Right lobe of liver (tissue), 6 donors: ENCODE results near the gene BCL11B. TPM values are rescaled to one million over a fixed set of nuclear protein-coding genes. Genes with fewer than 3 reads are reported as not detected.

Experiments
- ATAC-seq, 4 donors: fragments of 200-7000 bp; cut with Tn5 transposase; one replicate each; pipeline ENCODE4 v1.9.1; 2020; ENCODE audit warnings: mild to moderate bottlenecking in 4 of 4, moderate library complexity in 4 of 4
- DNase-seq, 3 donors: peaks; one replicate each; pipeline ENCODE4 v3.0.0-alpha.2; 2020
- H3K27ac ChIP-seq, 3 donors: fragments of 200-600 bp; one replicate each; pipeline ENCODE4 v1.8.0; 2022
- H3K27me3 ChIP-seq, 2 donors: fragments of 200-600 bp; one replicate each; pipeline ENCODE4 v1.8.0; 2022
- H3K36me3 ChIP-seq, 4 donors: fragments of 200-600 bp; sonication (generic) in 1 of 4; one replicate each; pipeline versions ENCODE4 v1.5.1 to v1.8.0; 2017 to 2022; ENCODE audit warnings: control low read depth in 1 of 4
- H3K4me1 ChIP-seq, 4 donors: fragments of 200-600 bp; sonication (generic) in 1 of 4; one replicate each; pipeline versions ENCODE4 v1.5.1 to v1.8.0; 2017 to 2022; ENCODE audit warnings: control low read depth in 1 of 4
- H3K4me3 ChIP-seq, 3 donors: fragments of 200-600 bp; one replicate each; pipeline ENCODE4 v1.8.0; 2022
- H3K9me3 ChIP-seq, 4 donors: fragments of 200-600 bp; sonication (generic) in 1 of 4; one replicate each; pipeline versions ENCODE4 v1.5.1 to v1.8.0; 2017 to 2022; ENCODE audit warnings: control low read depth in 1 of 4
- POLR2A ChIP-seq: fragments of 450-650 bp; IDR thresholded peaks from one replicate; pipeline ENCODE4 v1.6.1; 2017; ENCODE audit warnings: antibody characterized with exemption, mild to moderate bottlenecking
- WGBS: methylation state at CpG from one replicate; pipeline ENCODE4 v1.1.6; 2018; ENCODE audit warnings: low coverage, low lambda C conversion rate; ENCODE audit not compliant: insufficient coverage; ENCODE audit errors: missing lambda C conversion rate; 5-methylcytosine and 5-hydroxymethylcytosine counted together
- intact Hi-C, 2 donors: fragments of 100-400 bp; cut with DNase I; formaldehyde crosslinking; loops; one replicate each; pipeline versions ENCODE4 v1.11.2 to v1.14.1; 2022
- total RNA-seq, 6 experiments: library from RNA; depleted of rRNA in 2 of 6; stranded (reverse); fragments of >200 nt in 2 of 6; fragmentation: NEBNext Ultra II Directional in 3 of 6; extraction: Animal tissue kit (Norgen Biotek cat#: 25700) in 3 of 6; gene quantifications; one replicate each; pipeline versions ENCODE4 v1.1.0 to v1.2.4, GENCODE V29; 2016 to 2023
- TF ChIP-seq, protein P1 (sequence below), 4 donors: fragments of 200-600 bp in 3 of 4; fragments of 450-650 bp in 1 of 4; IDR thresholded peaks; one replicate each; pipeline versions ENCODE4 v1.5.1 to v1.8.0; 2016 to 2022; ENCODE audit warnings: antibody characterized with exemption in 4 of 4, mild to moderate bottlenecking in 2 of 4
- donor health status: DM: no; HTN: yes; CAD: no.
- donor health status: DM: no; HTN: no; CAD: no.
- donor health status: DM: no; HTN: no; CAD: no.
- donor health status: DM: no; HTN: yes; CAD: no.
- donor health status: DM: no; HTN: yes; CAD: no.

Gene BCL11B
- total RNA-seq, 6 experiments from 2014 or later: 0.04 to 0.61 (median 0.24) TPM

DNA sequence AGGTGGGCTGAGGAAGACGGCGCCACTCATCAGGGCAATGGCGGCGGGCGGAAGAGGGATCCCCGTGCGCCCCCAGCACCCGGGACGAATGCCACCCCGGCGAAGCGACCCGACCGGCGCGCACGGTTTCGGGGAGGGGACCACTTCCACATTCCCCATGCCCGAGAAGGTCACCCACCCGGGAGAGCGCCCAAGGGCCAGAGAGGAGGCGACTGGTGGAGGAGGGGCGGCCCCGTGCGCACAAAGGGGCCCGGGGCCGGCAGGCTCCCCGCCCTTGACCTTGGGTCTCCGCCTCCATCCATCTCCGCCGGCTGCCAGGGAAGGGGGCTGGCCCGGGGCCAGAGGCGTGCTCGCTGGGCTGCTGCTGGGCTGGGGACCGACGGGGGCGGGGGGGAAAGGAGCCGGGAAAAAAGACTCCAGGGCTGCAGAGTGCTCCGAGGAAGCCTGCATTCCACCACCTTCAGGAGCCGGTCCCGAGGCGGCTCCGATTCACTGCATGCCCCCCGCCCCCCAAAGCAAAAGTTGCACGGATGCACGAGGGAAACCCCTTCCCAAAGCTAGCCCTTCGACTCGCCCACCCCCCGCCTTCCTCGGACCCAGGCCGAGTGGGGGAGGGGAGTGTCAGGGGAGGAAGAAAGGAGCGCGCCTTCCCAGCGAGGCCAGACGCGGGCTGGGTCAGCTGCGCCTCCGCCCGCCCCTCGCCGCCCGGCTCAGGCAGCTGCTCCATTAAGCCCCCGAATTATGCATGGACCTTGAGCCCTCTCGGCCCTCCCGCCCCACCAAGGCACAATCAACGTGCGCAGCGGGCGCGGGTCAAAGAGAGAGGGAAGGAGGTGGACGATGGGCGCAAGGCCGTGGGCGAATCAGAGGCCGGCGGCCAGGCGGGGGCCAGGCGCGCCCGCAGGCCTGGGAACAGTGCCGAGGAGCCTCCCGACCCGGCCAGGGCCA is 26.2 kb downstream of the BCL11B start:
- ATAC-seq (no peak), DNase-seq (no peak)
- no peak overlapping the region for H3K27ac ChIP-seq
- no peaks in the 10 kb centered on the region for H3K9me3 ChIP-seq
- H3K27me3 ChIP-seq: peaks cover 0 to 6% of the 10 kb centered on the region in 2 donors
- peaks cover 0 to 4% (median 0%) of the 10 kb centered on the region in 4 donors for H3K4me1 ChIP-seq
- WGBS: 0% methylated on average over 16 of the region's 83 CpGs
- no peak overlapping the region for H3K4me3 ChIP-seq
- TF ChIP-seq, protein P1, sequence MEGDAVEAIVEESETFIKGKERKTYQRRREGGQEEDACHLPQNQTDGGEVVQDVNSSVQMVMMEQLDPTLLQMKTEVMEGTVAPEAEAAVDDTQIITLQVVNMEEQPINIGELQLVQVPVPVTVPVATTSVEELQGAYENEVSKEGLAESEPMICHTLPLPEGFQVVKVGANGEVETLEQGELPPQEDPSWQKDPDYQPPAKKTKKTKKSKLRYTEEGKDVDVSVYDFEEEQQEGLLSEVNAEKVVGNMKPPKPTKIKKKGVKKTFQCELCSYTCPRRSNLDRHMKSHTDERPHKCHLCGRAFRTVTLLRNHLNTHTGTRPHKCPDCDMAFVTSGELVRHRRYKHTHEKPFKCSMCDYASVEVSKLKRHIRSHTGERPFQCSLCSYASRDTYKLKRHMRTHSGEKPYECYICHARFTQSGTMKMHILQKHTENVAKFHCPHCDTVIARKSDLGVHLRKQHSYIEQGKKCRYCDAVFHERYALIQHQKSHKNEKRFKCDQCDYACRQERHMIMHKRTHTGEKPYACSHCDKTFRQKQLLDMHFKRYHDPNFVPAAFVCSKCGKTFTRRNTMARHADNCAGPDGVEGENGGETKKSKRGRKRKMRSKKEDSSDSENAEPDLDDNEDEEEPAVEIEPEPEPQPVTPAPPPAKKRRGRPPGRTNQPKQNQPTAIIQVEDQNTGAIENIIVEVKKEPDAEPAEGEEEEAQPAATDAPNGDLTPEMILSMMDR (IDR thresholded peaks at IDR 0.05): no peak
- no peak for TF ChIP-seq POLR2A
- intact Hi-C loops: no loop called here
- no peaks in the 10 kb centered on the region for H3K36me3 ChIP-seq

DNA sequence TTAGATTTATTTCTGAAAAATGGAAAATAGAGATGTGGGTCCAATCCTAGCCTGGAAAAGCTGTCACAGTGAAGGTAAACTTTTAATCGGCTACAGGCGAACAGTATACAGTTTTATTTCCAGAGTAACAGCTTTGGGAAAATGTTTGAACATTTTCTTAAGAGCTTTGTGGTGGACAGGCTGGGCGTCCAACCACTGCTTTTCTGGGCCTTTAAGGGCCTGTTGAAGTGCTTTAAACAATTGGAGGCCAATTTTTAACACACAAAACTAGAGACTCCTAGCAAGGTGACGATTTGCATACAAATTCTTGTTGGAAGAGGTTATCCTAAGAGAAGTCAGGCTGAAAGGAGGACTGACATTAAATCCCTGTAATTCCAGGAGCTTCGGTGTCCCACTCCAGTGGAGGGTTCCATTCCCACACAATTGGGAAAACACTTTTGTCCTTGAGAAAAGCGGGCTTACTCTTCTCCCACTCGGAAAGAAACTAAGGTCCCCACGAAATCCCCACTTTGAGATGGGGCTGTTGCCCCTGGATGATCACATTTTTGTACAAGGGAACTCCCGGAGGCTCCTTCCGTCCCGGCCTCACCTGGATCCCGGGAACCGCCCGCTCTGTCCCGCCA is 26.9 kb downstream of the BCL11B start:
- intact Hi-C loops: no loop called here
- H3K4me3 ChIP-seq: no peak overlapping the region

DNA sequence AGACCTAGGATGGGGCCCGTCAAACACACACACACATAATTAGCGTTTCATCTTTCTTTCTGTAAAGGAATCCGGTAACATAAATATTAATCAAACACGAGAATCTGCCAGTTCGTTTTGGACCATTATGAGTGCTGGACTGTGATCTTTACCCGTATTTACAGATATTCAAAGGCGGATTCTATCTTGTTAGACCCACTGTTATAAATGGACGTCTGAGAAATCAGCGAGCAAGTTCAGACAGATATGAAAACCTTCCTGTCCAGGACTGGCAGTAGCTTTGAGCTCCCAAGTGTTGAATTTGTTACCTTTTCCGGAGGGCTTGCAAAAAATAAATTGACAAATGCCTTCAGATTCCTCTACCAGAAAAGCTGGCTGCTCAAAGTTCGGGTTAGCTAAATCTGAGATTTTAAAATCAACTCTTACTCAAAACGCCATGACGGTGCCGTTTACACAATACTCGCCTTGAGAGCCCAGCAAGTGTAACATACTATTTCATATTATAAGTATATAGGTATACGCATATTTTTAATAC is 27.6 kb downstream of the BCL11B start:
- Histone ChIP-seq H3K9me3 (no peaks in the 10 kb centered on the region), H3K27ac (no peak overlapping the region), H3K27me3 (peaks cover 0 to 6% of the 10 kb centered on the region in 2 donors), H3K4me3 (no peak overlapping the region), H3K36me3 (no peaks in the 10 kb centered on the region), H3K4me1 (peaks cover 0 to 4% (median 0%) of the 10 kb centered on the region in 4 donors)
- intact Hi-C loops: no loop called here
- 42% methylated on average over 16 of the region's 16 CpGs for WGBS
- DNase-seq (no peak), ATAC-seq (no peak)
- TF ChIP-seq, protein P1 (IDR thresholded peaks at IDR 0.05): no peak

More for the DNA sequence above, 26.9 kb downstream of the BCL11B start:
- TF ChIP-seq POLR2A: no peak
- TF ChIP-seq, protein P1 (IDR thresholded peaks at IDR 0.05): no peak
- 24% methylated on average over 11 of the region's 15 CpGs for WGBS
- ATAC-seq: no peak
- peaks cover 0 to 4% (median 0%) of the 10 kb centered on the region in 4 donors for H3K4me1 ChIP-seq
- H3K9me3 ChIP-seq: no peaks in the 10 kb centered on the region
- H3K27me3 ChIP-seq: peaks cover 0 to 6% of the 10 kb centered on the region in 2 donors
- no peak for DNase-seq
- H3K36me3 ChIP-seq: no peaks in the 10 kb centered on the region
- H3K27ac ChIP-seq: no peak overlapping the region

DNA sequence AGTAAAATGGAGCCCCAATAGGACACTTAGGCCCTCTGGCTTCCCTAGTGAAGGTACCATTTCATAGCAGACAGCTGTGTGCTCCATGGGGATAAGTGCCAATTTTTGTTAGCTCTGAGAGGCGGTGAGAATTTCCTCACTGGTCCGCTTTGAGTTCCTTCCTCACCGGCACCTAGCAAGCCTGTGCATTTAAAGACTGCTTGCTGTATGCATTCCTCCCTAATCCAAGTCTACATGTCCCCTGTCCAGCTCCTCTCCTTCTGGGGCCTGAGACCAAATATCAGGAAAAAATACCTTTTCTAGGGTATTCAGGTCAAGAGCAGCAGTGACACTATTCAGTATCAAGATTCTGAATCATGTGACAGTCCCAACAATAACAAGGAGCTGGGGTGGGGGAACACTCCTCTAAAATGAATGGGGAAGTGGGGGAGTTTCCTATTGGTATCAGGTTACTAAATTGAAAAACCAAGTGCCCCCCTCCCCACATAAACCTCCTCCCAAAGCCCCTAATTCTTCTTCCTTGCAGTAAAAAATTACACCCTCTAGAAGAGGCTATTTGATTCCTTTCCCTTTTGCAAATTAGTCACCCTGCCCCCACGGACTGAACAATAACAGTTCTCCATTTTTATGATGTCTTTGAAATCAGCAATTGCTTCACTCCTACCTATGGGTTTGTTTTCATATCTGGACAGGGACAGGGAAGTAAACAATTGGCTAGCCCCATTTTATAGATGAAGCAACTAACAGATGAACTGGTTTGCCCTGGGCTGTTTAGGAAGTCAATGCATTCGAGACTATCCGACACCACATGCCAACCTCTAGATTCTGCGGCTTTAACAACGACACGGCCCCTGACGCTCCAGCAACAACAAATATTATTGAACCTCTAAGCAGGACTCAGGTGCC is 28.9 kb downstream of the BCL11B start:
- no peak overlapping the region for H3K27ac ChIP-seq
- 38% methylated on average over 10 of the region's 10 CpGs for WGBS
- H3K36me3 ChIP-seq: no peaks in the 10 kb centered on the region
- ATAC-seq (no peak), DNase-seq (no peak)
- no peak overlapping the region for H3K4me3 ChIP-seq
- H3K27me3 ChIP-seq: peaks cover 0 to 6% of the 10 kb centered on the region in 2 donors
- TF ChIP-seq POLR2A: no peak
- TF ChIP-seq, protein P1 (IDR thresholded peaks at IDR 0.05): no peak
- H3K4me1 ChIP-seq: peaks cover 0 to 4% (median 0%) of the 10 kb centered on the region in 4 donors
- H3K9me3 ChIP-seq: no peaks in the 10 kb centered on the region
- intact Hi-C loops: no loop called here
